ENCODE measurements around the gene OR2A14. TPM values are rescaled to one million over a fixed set of nuclear protein-coding genes. Genes with fewer than 3 reads are reported as not detected.
"Not testable (repeated sequence)": the region's sequence is repeated elsewhere in the genome, so short reads cannot be mapped to it uniquely, and the experiment has no call there.

OR2A14 gene
- total RNA-seq, 1 experiment from 2014 or later: not detected

DNA sequence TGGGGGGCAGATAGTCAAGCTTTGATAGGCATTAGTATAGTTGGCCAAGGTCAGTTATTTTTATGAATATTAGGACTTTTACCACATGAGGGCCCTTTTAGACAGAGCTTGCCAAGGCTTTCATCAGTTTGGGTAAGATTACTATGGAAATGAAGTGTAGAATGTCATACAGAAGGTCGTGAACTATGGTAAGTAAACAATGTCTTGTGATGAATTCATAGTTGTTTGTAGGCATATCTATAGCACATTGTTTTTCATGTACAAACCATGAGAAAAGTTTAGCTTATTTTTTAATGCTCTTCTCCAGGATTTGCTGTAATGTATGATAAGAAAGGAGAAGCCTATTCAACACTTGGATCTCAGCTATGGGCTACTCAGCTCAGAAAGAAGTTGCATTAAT is 9.3 kb upstream of the OR2A14 start:
- Mint-ChIP-seq H3K27me3 (ENCODE audit: insufficient read depth, unreplicated experiment) (peaks cover 72% of the 10 kb centered on the region), H3K36me3 (ENCODE audit: insufficient read depth, unreplicated experiment) (no peaks in the 10 kb centered on the region), H3K27ac (ENCODE audit: low read depth, unreplicated experiment) (no peak overlapping the region), H3K4me3 (ENCODE audit: unreplicated experiment) (no peak overlapping the region), H3K9me3 (ENCODE audit: unreplicated experiment) (peaks cover under 1% of the 10 kb centered on the region), H3K4me1 (ENCODE audit: insufficient read depth, unreplicated experiment) (no peaks in the 10 kb centered on the region)
- TF ChIP-seq, protein P1, sequence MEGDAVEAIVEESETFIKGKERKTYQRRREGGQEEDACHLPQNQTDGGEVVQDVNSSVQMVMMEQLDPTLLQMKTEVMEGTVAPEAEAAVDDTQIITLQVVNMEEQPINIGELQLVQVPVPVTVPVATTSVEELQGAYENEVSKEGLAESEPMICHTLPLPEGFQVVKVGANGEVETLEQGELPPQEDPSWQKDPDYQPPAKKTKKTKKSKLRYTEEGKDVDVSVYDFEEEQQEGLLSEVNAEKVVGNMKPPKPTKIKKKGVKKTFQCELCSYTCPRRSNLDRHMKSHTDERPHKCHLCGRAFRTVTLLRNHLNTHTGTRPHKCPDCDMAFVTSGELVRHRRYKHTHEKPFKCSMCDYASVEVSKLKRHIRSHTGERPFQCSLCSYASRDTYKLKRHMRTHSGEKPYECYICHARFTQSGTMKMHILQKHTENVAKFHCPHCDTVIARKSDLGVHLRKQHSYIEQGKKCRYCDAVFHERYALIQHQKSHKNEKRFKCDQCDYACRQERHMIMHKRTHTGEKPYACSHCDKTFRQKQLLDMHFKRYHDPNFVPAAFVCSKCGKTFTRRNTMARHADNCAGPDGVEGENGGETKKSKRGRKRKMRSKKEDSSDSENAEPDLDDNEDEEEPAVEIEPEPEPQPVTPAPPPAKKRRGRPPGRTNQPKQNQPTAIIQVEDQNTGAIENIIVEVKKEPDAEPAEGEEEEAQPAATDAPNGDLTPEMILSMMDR (IDR thresholded peaks at IDR 0.05; ENCODE audit: unreplicated experiment): no peak
- intact Hi-C loops (cut with micrococcal nuclease): no loop called here
- ChIA-PET CTCF (interaction anchor here (1.6 kb wide), 1 partner anchor 15 kb away, joined by 6 read pairs; no protein-coding TSS in a partner anchor), POLR2A (no interaction called here)
- no TSS peak for BruUV-seq (replicated peaks)
- no peak for DNase-seq (ENCODE audit: unreplicated experiment)

DNA sequence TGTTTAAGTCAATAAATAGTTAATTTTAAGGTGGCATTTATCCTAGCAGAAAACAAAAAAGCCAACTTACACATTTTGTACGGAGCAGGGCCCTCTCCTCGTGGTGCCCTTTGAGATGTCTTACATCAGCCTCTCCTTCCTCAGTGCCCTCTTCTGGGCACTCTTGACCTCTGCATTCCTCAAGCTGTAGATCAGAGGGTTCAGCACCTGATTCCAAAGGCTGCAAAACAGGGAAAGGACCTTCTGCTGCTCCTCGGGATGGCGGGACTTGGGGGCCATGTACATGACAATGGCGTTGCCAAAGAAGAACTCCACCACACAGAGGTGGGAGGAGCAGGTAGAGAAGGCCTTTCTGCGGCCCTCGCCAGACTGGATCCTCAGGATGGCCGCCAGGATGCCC is 4.6 kb upstream of the OR2A14 start:
- TF ChIP-seq, protein P1 (IDR thresholded peaks at IDR 0.05; ENCODE audit: unreplicated experiment): no peak
- Mint-ChIP-seq H3K27ac (ENCODE audit: low read depth, unreplicated experiment) (no peak overlapping the region), H3K36me3 (ENCODE audit: insufficient read depth, unreplicated experiment) (no peaks in the 10 kb centered on the region), H3K4me3 (ENCODE audit: unreplicated experiment) (no peak overlapping the region), H3K9me3 (ENCODE audit: unreplicated experiment) (peaks cover 5% of the 10 kb centered on the region), H3K4me1 (ENCODE audit: insufficient read depth, unreplicated experiment) (no peaks in the 10 kb centered on the region), H3K27me3 (ENCODE audit: insufficient read depth, unreplicated experiment) (peaks cover 46% of the 10 kb centered on the region)
- intact Hi-C loops (cut with micrococcal nuclease): no loop called here
- no TSS peak for BruUV-seq (replicated peaks)
- ChIA-PET CTCF (no interaction called here), POLR2A (no interaction called here)
- no peak for DNase-seq (ENCODE audit: unreplicated experiment)

DNA sequence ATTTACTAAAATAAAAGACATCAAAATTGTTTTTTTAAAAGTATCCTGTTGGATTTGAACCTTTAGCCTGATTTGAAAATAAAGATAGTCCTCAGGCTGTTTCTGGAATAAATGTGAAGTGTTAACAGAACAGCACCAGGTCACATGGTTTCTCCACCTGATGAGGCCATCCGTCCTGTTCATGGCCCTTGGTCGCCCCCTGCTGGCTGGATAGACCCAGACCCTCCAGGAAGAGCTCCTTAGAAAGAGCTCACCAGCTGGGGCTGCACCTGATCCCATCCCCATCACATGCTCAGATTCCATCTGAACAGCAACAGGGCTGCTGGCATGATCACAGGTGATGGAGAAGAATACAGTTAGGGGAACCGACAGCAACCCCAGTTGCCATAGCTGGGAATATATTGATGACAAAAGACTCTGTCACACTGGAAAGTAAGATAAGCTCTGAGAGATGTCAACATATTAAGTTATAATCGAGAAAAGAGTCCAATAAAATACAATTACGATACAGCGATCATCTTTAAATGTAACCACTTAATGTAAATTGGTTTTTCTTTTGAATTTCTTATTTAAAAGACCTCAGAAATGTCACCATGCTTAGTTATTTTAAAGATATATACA is 4.8 kb downstream of the OR2A14 start:
- Mint-ChIP-seq H3K36me3 (ENCODE audit: insufficient read depth, unreplicated experiment) (no peaks in the 10 kb centered on the region), H3K9me3 (ENCODE audit: unreplicated experiment) (no peaks in the 10 kb centered on the region), H3K4me3 (ENCODE audit: unreplicated experiment) (no peak overlapping the region), H3K27ac (ENCODE audit: low read depth, unreplicated experiment) (no peak overlapping the region), H3K27me3 (ENCODE audit: insufficient read depth, unreplicated experiment) (no peaks in the 10 kb centered on the region), H3K4me1 (ENCODE audit: insufficient read depth, unreplicated experiment) (no peaks in the 10 kb centered on the region)
- TF ChIP-seq, protein P1 (IDR thresholded peaks at IDR 0.05; ENCODE audit: unreplicated experiment): peak; percentile 76
- intact Hi-C loops (cut with micrococcal nuclease): loop anchor here (2.0 to 5.0 kb wide), 2 partner anchors 101 to 227 kb away; no protein-coding TSS in a partner anchor
- POLR2A ChIA-PET: interaction anchor here (0.7 to 0.8 kb wide), 2 partner anchors 101 to 215 kb away, joined by 3 read pairs; no protein-coding TSS in a partner anchor
- DNase-seq (ENCODE audit: unreplicated experiment): peak; percentile 86
- no TSS peak for BruUV-seq (replicated peaks)
- CTCF ChIA-PET: interaction anchor here (0.6 to 3.6 kb wide), 13 partner anchors 8 to 389 kb away, joined by 3 to 14 read pairs (median 3); no protein-coding TSS in a partner anchor

DNA sequence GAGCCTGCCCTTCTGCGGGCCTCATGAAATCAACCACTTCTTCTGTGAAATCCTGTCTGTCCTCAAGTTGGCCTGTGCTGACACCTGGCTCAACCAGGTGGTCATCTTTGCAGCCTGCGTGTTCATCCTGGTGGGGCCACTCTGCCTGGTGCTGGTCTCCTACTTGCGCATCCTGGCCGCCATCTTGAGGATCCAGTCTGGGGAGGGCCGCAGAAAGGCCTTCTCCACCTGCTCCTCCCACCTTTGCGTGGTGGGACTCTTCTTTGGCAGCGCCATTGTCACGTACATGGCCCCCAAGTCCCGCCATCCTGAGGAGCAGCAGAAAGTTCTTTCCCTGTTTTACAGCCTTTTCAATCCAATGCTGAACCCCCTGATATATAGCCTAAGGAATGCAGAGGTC is 6.6 kb downstream of the OR2A14 start:
- H3K9me3 Mint-ChIP-seq (ENCODE audit: unreplicated experiment); H3K4me3 Mint-ChIP-seq (ENCODE audit: unreplicated experiment); H3K36me3 Mint-ChIP-seq (ENCODE audit: insufficient read depth, unreplicated experiment); BruUV-seq (replicated peaks); H3K27me3 Mint-ChIP-seq (ENCODE audit: insufficient read depth, unreplicated experiment); H3K4me1 Mint-ChIP-seq (ENCODE audit: insufficient read depth, unreplicated experiment); POLR2A ChIA-PET; CTCF ChIA-PET; DNase-seq (ENCODE audit: unreplicated experiment); H3K27ac Mint-ChIP-seq (ENCODE audit: low read depth, unreplicated experiment): not testable (repeated sequence)
- intact Hi-C loops (cut with micrococcal nuclease): loop anchor here (5.0 kb wide), 1 partner anchor 102 kb away; no protein-coding TSS in a partner anchor
